H1 (cell line): ENCODE measurements around the gene GABRG3. TPM values are rescaled to one million over a fixed set of nuclear protein-coding genes. Genes with fewer than 3 reads are reported as not detected.

Experiments used
- polyA plus RNA-seq, 7 experiments: library from polyadenylated mRNA; depleted of rRNA in 3 of 7; stranded (reverse) in 5 of 7; unstranded in 2 of 7; fragments of >200 nt in 5 of 7; fragments of 200-250 nt in 2 of 7; gene quantifications; 1 replicate in 5 of 7; 2 replicates in 1 of 7; 4 replicates in 1 of 7; pipeline versions ENCODE4 v1.2.1 to v1.2.3, GENCODE V29; 2011 to 2013; ENCODE audit warnings: missing spikeins in 2 of 7, mixed read lengths in 2 of 7
- total RNA-seq: library from RNA; stranded (reverse); fragmentation: NEBNext Ultra II Directional; extraction: Animal tissue kit (Norgen Biotek cat#: 25700); gene quantifications from 2 replicates; pipeline ENCODE4 v1.2.1, GENCODE V29; 2021
- TF ChIP-seq, protein P1 (sequence below): fragments of 300-600 bp; sonication (generic); IDR thresholded peaks from 2 replicates; pipeline ENCODE4 v1.7.1; 2012; ENCODE audit warnings: low read length, moderate library complexity, mild to moderate bottlenecking, inconsistent platforms; ENCODE audit not compliant: insufficient replicate concordance

GABRG3 gene
- total and polyA plus RNA-seq, 2 of the 8 experiments (the other 6 are each of a cell fraction or from before 2014, with no cell fraction given) = 0.17 to 0.80 TPM

DNA sequence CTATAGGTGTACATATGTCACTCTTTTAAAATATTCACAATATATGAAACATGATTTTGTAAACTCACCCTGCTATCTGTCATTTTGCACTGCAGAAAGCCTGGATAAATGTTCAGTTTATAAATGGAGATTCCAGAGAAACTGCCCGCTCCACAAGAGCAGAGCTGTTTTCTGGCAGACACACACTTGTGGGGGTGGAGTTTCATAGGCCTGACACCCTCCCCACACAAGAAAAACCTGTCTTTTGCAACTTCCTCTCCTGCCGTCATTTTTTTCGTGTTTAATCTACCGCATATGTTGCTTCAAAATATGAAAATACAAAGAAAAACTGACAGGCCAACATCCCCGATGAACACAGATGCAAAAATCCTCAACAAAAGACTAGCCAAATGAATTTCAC lies 479.0 kb downstream of the GABRG3 start (continued):
- TF ChIP-seq, protein P1, sequence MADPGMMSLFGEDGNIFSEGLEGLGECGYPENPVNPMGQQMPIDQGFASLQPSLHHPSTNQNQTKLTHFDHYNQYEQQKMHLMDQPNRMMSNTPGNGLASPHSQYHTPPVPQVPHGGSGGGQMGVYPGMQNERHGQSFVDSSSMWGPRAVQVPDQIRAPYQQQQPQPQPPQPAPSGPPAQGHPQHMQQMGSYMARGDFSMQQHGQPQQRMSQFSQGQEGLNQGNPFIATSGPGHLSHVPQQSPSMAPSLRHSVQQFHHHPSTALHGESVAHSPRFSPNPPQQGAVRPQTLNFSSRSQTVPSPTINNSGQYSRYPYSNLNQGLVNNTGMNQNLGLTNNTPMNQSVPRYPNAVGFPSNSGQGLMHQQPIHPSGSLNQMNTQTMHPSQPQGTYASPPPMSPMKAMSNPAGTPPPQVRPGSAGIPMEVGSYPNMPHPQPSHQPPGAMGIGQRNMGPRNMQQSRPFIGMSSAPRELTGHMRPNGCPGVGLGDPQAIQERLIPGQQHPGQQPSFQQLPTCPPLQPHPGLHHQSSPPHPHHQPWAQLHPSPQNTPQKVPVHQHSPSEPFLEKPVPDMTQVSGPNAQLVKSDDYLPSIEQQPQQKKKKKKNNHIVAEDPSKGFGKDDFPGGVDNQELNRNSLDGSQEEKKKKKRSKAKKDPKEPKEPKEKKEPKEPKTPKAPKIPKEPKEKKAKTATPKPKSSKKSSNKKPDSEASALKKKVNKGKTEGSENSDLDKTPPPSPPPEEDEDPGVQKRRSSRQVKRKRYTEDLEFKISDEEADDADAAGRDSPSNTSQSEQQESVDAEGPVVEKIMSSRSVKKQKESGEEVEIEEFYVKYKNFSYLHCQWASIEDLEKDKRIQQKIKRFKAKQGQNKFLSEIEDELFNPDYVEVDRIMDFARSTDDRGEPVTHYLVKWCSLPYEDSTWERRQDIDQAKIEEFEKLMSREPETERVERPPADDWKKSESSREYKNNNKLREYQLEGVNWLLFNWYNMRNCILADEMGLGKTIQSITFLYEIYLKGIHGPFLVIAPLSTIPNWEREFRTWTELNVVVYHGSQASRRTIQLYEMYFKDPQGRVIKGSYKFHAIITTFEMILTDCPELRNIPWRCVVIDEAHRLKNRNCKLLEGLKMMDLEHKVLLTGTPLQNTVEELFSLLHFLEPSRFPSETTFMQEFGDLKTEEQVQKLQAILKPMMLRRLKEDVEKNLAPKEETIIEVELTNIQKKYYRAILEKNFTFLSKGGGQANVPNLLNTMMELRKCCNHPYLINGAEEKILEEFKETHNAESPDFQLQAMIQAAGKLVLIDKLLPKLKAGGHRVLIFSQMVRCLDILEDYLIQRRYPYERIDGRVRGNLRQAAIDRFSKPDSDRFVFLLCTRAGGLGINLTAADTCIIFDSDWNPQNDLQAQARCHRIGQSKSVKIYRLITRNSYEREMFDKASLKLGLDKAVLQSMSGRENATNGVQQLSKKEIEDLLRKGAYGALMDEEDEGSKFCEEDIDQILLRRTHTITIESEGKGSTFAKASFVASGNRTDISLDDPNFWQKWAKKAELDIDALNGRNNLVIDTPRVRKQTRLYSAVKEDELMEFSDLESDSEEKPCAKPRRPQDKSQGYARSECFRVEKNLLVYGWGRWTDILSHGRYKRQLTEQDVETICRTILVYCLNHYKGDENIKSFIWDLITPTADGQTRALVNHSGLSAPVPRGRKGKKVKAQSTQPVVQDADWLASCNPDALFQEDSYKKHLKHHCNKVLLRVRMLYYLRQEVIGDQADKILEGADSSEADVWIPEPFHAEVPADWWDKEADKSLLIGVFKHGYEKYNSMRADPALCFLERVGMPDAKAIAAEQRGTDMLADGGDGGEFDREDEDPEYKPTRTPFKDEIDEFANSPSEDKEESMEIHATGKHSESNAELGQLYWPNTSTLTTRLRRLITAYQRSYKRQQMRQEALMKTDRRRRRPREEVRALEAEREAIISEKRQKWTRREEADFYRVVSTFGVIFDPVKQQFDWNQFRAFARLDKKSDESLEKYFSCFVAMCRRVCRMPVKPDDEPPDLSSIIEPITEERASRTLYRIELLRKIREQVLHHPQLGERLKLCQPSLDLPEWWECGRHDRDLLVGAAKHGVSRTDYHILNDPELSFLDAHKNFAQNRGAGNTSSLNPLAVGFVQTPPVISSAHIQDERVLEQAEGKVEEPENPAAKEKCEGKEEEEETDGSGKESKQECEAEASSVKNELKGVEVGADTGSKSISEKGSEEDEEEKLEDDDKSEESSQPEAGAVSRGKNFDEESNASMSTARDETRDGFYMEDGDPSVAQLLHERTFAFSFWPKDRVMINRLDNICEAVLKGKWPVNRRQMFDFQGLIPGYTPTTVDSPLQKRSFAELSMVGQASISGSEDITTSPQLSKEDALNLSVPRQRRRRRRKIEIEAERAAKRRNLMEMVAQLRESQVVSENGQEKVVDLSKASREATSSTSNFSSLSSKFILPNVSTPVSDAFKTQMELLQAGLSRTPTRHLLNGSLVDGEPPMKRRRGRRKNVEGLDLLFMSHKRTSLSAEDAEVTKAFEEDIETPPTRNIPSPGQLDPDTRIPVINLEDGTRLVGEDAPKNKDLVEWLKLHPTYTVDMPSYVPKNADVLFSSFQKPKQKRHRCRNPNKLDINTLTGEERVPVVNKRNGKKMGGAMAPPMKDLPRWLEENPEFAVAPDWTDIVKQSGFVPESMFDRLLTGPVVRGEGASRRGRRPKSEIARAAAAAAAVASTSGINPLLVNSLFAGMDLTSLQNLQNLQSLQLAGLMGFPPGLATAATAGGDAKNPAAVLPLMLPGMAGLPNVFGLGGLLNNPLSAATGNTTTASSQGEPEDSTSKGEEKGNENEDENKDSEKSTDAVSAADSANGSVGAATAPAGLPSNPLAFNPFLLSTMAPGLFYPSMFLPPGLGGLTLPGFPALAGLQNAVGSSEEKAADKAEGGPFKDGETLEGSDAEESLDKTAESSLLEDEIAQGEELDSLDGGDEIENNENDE = no peak
